Measurements from ENCODE around the gene UTS2R. TPM values are rescaled to one million over a fixed set of nuclear protein-coding genes. Genes with fewer than 3 reads are reported as not detected.

UTS2R gene
- total and polyA plus RNA-seq, 12 donors, result not detected

- peaks cover 68% of the 10 kb centered on the region for H3K27me3 ChIP-seq
- H3K27ac ChIP-seq, result no peak overlapping the region
- TF ChIP-seq POLR2A (IDR thresholded peaks at IDR 0.05) (no peak), CTCF (IDR thresholded peaks at IDR 0.05) (no peak)
- WGBS, 4 donors, result 64 to 84% (median 76%) methylated on average over 4 to 37 of the region's 37 CpGs
- H3K4me1 ChIP-seq (replicated peaks in 1 of 2), result peaks cover 0 to 13% of the 10 kb centered on the region in 2 donors
- H3K4me3 ChIP-seq, result no peak overlapping the region
- DNase-seq, result no peak
- no peaks in the 10 kb centered on the region for H3K36me3 ChIP-seq (replicated peaks in 1 of 2)
- no peaks in the 10 kb centered on the region for H3K9me3 ChIP-seq (replicated peaks in 1 of 3)
- intact Hi-C loops (cut with DNase I), result no loop called here
These were observed 2.4 kb downstream of the UTS2R start for GRCh38 chr17:82373731-82374625.

DNA sequence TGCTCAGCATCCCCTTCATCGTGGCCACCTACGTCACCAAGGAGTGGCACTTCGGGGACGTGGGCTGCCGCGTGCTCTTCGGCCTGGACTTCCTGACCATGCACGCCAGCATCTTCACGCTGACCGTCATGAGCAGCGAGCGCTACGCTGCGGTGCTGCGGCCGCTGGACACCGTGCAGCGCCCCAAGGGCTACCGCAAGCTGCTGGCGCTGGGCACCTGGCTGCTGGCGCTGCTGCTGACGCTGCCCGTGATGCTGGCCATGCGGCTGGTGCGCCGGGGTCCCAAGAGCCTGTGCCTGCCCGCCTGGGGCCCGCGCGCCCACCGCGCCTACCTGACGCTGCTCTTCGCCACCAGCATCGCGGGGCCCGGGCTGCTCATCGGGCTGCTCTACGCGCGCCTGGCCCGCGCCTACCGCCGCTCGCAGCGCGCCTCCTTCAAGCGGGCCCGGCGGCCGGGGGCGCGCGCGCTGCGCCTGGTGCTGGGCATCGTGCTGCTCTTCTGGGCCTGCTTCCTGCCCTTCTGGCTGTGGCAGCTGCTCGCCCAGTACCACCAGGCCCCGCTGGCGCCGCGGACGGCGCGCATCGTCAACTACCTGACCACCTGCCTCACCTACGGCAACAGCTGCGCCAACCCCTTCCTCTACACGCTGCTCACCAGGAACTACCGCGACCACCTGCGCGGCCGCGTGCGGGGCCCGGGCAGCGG, 3.2 kb downstream of the UTS2R start:
- H3K36me3 ChIP-seq (replicated peaks in 1 of 2), result no peaks in the 10 kb centered on the region
- H3K27me3 ChIP-seq, result peaks cover 64% of the 10 kb centered on the region
- no peak for TF ChIP-seq POLR2A (IDR thresholded peaks at IDR 0.05)
- no peak for TF ChIP-seq CTCF (IDR thresholded peaks at IDR 0.05)
- intact Hi-C loops (cut with DNase I), result no loop called here
- WGBS, 4 donors, result 27 to 100% (median 54%) methylated on average over 2 to 79 of the region's 79 CpGs
- no peaks in the 10 kb centered on the region for H3K9me3 ChIP-seq (replicated peaks in 1 of 3)
- peaks cover 0 to 13% of the 10 kb centered on the region in 2 donors for H3K4me1 ChIP-seq (replicated peaks in 1 of 2)
- DNase-seq, result no peak
- H3K4me3 ChIP-seq, result no peak overlapping the region
- no peak overlapping the region for H3K27ac ChIP-seq

GRCh38 chr17:82375359-82376041, 3.9 kb downstream of the UTS2R start:
- intact Hi-C loops (cut with DNase I), result no loop called here
- Histone ChIP-seq H3K36me3 (replicated peaks in 1 of 2) (no peaks in the 10 kb centered on the region), H3K27ac (no peak overlapping the region), H3K4me3 (no peak overlapping the region), H3K4me1 (replicated peaks in 1 of 2) (peaks cover 0 to 10% of the 10 kb centered on the region in 2 donors), H3K9me3 (replicated peaks in 1 of 3) (no peaks in the 10 kb centered on the region), H3K27me3 (peaks cover 63% of the 10 kb centered on the region)
- TF ChIP-seq POLR2A (IDR thresholded peaks at IDR 0.05) (no peak), CTCF (IDR thresholded peaks at IDR 0.05) (no peak)
- DNase-seq, result no peak
- WGBS, 4 donors, result 53 to 76% (median 59%) methylated on average over 12 to 46 of the region's 46 CpGs

All from adrenal gland (tissue), 12 donors.